ENCODE measurements around the gene DIPK1C. TPM values are rescaled to one million over a fixed set of nuclear protein-coding genes. Genes with fewer than 3 reads are reported as not detected.

Gene DIPK1C
- not detected in 2 replicates for total RNA-seq

DNA sequence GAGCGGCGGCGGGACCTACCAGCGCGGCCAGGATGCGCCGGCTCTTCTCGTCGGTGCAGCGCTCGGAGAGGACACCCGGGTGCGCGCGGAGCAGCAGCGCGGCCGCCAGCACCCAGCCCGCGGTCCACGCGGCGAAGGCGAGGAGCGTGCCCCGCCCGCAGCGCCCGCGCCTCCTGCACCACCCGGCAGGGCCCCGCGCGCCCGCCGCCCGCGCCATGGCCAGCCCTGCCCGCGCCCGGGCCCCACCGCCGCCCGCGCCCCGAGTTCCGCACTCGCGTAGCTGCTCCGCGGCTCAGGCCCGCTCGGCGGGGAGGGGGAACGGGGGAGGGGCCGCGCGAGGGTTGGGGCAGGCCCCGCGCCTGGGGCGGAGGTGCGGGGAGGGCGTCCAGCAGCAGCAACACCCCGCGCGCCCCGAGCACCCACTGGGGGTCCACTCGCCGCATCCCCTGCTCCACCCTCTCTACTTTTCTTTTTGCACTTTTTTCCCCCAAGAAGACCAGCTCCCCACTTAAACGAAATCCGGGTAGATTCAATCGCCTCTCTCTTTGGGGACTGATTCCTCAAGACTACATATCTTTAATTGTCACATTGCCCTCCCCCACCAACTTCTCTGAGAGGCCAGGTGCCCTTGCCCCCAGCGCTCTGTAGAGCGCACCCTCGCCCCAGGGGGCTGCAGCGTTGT lies at the start of gene DIPK1C:
DIPK1C (minus strand) TSS at position 266 of the 682 bp plus-strand sequence; CDS start at position 217, 49 bp downstream.

DNA sequence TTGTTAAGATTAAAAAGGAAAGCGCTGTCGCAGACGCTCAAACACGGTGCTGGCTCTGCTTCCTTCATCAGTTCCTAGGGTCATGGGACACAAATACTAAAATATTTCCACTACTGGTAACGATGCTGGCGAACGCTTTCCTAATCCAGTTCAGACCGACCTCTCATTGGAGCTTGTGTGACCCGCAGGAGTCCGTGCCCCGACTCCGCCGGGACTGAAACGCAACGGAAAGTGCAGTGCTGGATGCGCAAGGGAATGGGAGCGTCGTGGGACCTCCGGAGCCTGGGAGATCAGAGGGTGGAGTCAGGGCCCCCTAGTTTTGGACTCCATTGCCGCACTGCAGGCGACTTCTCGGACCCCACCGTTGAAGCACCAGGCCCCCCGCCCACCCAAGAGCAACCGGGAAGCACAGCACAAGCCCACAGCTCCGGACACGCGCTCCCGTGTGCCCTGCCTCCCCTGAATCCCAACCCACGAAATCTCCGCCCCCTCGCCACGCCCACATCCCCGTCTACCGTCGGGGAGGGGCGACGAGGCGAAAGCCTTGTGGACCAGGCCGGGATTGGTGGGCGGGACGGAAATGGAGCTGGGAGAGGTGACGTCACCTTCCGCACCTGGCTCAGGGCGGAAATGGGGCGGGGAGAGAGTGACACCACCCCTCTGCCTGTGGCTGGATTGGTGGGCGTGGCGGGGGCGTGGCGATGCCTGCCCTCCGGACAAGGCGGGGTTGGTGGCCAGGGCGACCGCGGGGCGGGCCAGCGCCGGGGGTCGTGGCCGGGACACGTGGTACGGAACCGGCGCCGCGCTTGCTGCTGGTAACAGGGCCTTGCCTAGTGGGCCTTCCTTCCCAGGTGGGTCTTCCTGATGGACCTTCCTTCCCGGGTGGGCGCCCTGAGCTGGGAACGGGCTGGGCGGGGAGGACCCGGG lies 38.7 kb upstream of the DIPK1C start, which contains the start of gene CNDP2:
CNDP2 (plus strand) TSS at position 783 of the 927 bp plus-strand sequence. CDS start 3,611 bp downstream, outside the sequence.

Other genes with a start within 250 kb of the DIPK1C start
- gene CYB5A, start 165.3 kb downstream of the DIPK1C start, total RNA-seq: 103 and 109 TPM in 2 replicates
- gene C18orf63, start 141.5 kb downstream of the DIPK1C start, total RNA-seq: not detected in 2 replicates
- gene CNDP2, start 39.1 kb upstream of the DIPK1C start, total RNA-seq: 54.3 and 83.2 TPM in 2 replicates
- gene CNDP1, start 77.2 kb upstream of the DIPK1C start, total RNA-seq: not detected in 2 replicates
- gene ZNF407, start 140.6 kb upstream of the DIPK1C start, total RNA-seq: 15.2 and 18.0 TPM in 2 replicates

Measured in smooth muscle cell of trachea (primary cell).